ENCODE data around the gene NANOG. TPM values are rescaled to one million over a fixed set of nuclear protein-coding genes. Genes with fewer than 3 reads are reported as not detected.
A peak's percentile ranks its signal among the peaks of the same experiment; 100 is the strongest.

NANOG gene
- total and polyA plus RNA-seq, 2 experiments from 2014 or later: 48.5 to 134 TPM

DNA sequence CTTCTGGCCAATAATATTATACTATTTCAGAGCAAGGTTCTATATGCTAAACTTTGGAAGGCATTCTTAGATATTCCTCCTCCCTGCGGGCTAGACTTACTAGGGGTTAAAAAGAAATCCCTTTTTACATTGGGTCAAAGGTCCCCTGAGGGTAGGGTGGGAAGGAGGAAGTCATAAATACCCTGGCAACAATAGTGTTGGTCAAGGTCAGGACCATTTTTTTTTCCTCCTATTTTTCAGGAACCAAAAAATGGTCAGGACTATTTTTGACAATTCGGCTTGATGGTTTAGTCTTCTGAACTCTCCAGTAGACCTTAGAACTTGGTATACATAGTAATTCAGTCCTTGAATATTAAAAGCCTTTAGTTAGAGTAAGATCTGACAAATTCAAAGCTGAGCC, 4.5 kb upstream of the NANOG start:
- Histone ChIP-seq H4K20me1 (replicated peaks; ENCODE audit: insufficient read depth) (no peaks in the 10 kb centered on the region), H3K27ac (ENCODE audit: low read depth) (peak overlapping the region; percentile 52; the same call in 1 of the 2 replicates), H3K36me3 (ENCODE audit: insufficient read depth) (no peaks in the 10 kb centered on the region), H3K4me3 (no peak overlapping the region), H2AFZ (no peak overlapping the region), H3K9me2 (ENCODE audit: insufficient read depth) (no peaks in the 10 kb centered on the region), H3F3A (replicated peaks; ENCODE audit: low read depth) (peaks cover 10% of the 10 kb centered on the region; the same call in 1 of the 2 replicates), H3K4me2 (peak overlapping the region; percentile 36), H3K27me3 (ENCODE audit: insufficient read depth) (no peaks in the 10 kb centered on the region), H3K79me2 (replicated peaks; ENCODE audit: insufficient read depth) (peaks cover 16% of the 10 kb centered on the region), H3K4me1 (ENCODE audit: insufficient read depth) (peaks cover 36% of the 10 kb centered on the region)
- H3K36me3 Mint-ChIP-seq (ENCODE audit: low read depth): peaks cover 3% of the 10 kb centered on the region; the same call in 1 of the 3 replicates
- H3K27me3 Mint-ChIP-seq (ENCODE audit: insufficient read depth, low read depth, poor library complexity): peaks cover 9% of the 10 kb centered on the region
- no peak overlapping the region for H3K27ac Mint-ChIP-seq
- DNase-seq (ENCODE audit: low spot score) (no peak), ATAC-seq (no peak)
- H3K4me1 Mint-ChIP-seq: peaks cover 38% of the 10 kb centered on the region
- H3K4me3 Mint-ChIP-seq: no peak overlapping the region
- no peaks in the 10 kb centered on the region for H3K9me3 Mint-ChIP-seq
- TF ChIP-seq NANOG (IDR thresholded peaks at IDR 0.05; ENCODE audit: borderline replicate concordance) (no peak), CREB1 (CRISPR knock-in tag; IDR thresholded peaks at IDR 0.05; ENCODE audit: low read depth) (no peak), STAT1 (IDR thresholded peaks at IDR 0.05; ENCODE audit: unreplicated experiment) (no peak), CTCF (conservative IDR thresholded peaks at IDR 0.05; ENCODE audit: low read depth in 2 of 2) (no peak), POLR2AphosphoS5 (IDR thresholded peaks at IDR 0.05; ENCODE audit: low read depth) (no peak), EZH2 (IDR thresholded peaks at IDR 0.05; ENCODE audit: low read depth, unreplicated experiment) (no peak), ZNF114 (CRISPR knock-in tag; IDR thresholded peaks at IDR 0.05) (no peak), ZNF331 (CRISPR knock-in tag; IDR thresholded peaks at IDR 0.05; ENCODE audit: low read depth) (no peak), REST (IDR thresholded peaks at IDR 0.05; ENCODE audit: unreplicated experiment) (no peak), EZH2phosphoT487 (IDR thresholded peaks at IDR 0.05; ENCODE audit: unreplicated experiment) (no peak), JUNB (IDR thresholded peaks at IDR 0.05; ENCODE audit: unreplicated experiment) (no peak)
- TF ChIP-seq, protein P1, sequence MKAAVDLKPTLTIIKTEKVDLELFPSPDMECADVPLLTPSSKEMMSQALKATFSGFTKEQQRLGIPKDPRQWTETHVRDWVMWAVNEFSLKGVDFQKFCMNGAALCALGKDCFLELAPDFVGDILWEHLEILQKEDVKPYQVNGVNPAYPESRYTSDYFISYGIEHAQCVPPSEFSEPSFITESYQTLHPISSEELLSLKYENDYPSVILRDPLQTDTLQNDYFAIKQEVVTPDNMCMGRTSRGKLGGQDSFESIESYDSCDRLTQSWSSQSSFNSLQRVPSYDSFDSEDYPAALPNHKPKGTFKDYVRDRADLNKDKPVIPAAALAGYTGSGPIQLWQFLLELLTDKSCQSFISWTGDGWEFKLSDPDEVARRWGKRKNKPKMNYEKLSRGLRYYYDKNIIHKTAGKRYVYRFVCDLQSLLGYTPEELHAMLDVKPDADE (IDR thresholded peaks at IDR 0.05): no peak
- TF ChIP-seq, protein P2, sequence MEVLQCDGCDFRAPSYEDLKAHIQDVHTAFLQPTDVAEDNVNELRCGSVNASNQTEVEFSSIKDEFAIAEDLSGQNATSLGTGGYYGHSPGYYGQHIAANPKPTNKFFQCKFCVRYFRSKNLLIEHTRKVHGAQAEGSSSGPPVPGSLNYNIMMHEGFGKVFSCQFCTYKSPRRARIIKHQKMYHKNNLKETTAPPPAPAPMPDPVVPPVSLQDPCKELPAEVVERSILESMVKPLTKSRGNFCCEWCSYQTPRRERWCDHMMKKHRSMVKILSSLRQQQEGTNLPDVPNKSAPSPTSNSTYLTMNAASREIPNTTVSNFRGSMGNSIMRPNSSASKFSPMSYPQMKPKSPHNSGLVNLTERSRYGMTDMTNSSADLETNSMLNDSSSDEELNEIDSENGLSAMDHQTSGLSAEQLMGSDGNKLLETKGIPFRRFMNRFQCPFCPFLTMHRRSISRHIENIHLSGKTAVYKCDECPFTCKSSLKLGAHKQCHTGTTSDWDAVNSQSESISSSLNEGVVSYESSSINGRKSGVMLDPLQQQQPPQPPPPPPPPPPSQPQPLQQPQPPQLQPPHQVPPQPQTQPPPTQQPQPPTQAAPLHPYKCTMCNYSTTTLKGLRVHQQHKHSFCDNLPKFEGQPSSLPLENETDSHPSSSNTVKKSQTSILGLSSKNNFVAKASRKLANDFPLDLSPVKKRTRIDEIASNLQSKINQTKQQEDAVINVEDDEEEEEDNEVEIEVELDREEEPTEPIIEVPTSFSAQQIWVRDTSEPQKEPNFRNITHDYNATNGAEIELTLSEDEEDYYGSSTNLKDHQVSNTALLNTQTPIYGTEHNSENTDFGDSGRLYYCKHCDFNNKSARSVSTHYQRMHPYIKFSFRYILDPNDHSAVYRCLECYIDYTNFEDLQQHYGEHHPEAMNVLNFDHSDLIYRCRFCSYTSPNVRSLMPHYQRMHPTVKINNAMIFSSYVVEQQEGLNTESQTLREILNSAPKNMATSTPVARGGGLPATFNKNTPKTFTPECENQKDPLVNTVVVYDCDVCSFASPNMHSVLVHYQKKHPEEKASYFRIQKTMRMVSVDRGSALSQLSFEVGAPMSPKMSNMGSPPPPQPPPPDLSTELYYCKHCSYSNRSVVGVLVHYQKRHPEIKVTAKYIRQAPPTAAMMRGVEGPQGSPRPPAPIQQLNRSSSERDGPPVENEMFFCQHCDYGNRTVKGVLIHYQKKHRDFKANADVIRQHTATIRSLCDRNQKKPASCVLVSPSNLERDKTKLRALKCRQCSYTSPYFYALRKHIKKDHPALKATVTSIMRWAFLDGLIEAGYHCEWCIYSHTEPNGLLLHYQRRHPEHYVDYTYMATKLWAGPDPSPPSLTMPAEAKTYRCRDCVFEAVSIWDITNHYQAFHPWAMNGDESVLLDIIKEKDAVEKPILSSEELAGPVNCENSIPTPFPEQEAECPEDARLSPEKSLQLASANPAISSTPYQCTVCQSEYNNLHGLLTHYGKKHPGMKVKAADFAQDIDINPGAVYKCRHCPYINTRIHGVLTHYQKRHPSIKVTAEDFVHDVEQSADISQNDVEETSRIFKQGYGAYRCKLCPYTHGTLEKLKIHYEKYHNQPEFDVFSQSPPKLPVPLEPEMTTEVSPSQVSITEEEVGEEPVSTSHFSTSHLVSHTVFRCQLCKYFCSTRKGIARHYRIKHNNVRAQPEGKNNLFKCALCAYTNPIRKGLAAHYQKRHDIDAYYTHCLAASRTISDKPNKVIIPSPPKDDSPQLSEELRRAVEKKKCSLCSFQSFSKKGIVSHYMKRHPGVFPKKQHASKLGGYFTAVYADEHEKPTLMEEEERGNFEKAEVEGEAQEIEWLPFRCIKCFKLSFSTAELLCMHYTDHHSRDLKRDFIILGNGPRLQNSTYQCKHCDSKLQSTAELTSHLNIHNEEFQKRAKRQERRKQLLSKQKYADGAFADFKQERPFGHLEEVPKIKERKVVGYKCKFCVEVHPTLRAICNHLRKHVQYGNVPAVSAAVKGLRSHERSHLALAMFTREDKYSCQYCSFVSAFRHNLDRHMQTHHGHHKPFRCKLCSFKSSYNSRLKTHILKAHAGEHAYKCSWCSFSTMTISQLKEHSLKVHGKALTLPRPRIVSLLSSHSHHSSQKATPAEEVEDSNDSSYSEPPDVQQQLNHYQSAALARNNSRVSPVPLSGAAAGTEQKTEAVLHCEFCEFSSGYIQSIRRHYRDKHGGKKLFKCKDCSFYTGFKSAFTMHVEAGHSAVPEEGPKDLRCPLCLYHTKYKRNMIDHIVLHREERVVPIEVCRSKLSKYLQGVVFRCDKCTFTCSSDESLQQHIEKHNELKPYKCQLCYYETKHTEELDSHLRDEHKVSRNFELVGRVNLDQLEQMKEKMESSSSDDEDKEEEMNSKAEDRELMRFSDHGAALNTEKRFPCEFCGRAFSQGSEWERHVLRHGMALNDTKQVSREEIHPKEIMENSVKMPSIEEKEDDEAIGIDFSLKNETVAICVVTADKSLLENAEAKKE (CRISPR knock-in tag; IDR thresholded peaks at IDR 0.05): no peak

Measured in GM23338 (cell line).